Prostate gland (tissue), 2 donors: ENCODE data around the gene KIAA0825.

Experiments used
- POLR2A ChIP-seq: fragments of 450-650 bp; IDR thresholded peaks from one replicate; pipeline ENCODE4 v1.6.1; 2016; ENCODE audit warnings: antibody characterized with exemption, mild to moderate bottlenecking
- POLR2AphosphoS5 ChIP-seq: sonication (generic); formaldehyde crosslinking; IDR thresholded peaks from one replicate; pipeline ENCODE4 v1.6.1; 2017; ENCODE audit warnings: antibody characterized with exemption
- TF ChIP-seq, protein P1 (sequence below), 4 experiments: fragments of 200-600 bp in 2 of 4; fragments of 450-650 bp in 2 of 4; sonication (generic) in 2 of 4; IDR thresholded peaks; 1 replicate in 3 of 4; 2 replicates in 1 of 4; pipeline ENCODE4 v1.5.1; 2016 to 2019; ENCODE audit warnings: antibody characterized with exemption in 4 of 4, mild to moderate bottlenecking in 2 of 4, moderate library complexity in 2 of 4

DNA sequence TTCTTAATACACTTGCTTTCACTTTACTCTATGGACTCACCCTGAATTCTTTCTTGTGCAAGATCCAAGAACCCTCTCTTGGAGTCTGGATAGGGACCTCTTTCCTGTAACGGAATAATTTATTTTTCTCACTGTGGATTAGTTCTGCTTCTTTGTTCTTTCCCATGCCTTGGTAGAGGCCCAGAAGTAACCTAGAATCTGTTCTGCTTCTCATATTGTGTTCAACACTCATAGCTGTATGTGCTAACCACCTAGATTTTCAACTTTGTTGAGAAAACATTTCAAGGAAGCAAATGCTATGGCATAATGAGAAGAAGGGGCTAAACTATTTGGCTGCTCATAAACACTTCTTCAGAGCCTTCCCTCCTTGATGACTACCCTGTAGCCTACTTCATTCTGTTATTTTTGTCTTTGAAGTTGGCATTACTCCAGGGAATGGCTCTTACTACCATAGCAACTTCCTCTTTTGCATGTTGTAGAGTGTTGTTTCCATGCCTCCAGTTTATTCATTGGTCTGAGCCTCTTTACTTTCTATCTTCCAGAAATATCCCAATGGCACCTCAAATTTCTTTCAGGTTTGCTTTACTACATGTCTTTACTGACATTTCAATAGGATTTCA, 74.3 kb downstream of the KIAA0825 start:
- TF ChIP-seq, protein P1, sequence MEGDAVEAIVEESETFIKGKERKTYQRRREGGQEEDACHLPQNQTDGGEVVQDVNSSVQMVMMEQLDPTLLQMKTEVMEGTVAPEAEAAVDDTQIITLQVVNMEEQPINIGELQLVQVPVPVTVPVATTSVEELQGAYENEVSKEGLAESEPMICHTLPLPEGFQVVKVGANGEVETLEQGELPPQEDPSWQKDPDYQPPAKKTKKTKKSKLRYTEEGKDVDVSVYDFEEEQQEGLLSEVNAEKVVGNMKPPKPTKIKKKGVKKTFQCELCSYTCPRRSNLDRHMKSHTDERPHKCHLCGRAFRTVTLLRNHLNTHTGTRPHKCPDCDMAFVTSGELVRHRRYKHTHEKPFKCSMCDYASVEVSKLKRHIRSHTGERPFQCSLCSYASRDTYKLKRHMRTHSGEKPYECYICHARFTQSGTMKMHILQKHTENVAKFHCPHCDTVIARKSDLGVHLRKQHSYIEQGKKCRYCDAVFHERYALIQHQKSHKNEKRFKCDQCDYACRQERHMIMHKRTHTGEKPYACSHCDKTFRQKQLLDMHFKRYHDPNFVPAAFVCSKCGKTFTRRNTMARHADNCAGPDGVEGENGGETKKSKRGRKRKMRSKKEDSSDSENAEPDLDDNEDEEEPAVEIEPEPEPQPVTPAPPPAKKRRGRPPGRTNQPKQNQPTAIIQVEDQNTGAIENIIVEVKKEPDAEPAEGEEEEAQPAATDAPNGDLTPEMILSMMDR (IDR thresholded peaks at IDR 0.05) = no peak
- TF ChIP-seq POLR2AphosphoS5 (no peak), POLR2A (no peak)
